GM19238 (cell line): ENCODE measurements around the gene DMRTB1.

Experiments
- DNase-seq: peaks from one replicate; pipeline ENCODE4 v3.0.0; 2011; ENCODE audit warnings: low spot score; ENCODE audit not compliant: insufficient read length

The DMRTB1 gene

DNA sequence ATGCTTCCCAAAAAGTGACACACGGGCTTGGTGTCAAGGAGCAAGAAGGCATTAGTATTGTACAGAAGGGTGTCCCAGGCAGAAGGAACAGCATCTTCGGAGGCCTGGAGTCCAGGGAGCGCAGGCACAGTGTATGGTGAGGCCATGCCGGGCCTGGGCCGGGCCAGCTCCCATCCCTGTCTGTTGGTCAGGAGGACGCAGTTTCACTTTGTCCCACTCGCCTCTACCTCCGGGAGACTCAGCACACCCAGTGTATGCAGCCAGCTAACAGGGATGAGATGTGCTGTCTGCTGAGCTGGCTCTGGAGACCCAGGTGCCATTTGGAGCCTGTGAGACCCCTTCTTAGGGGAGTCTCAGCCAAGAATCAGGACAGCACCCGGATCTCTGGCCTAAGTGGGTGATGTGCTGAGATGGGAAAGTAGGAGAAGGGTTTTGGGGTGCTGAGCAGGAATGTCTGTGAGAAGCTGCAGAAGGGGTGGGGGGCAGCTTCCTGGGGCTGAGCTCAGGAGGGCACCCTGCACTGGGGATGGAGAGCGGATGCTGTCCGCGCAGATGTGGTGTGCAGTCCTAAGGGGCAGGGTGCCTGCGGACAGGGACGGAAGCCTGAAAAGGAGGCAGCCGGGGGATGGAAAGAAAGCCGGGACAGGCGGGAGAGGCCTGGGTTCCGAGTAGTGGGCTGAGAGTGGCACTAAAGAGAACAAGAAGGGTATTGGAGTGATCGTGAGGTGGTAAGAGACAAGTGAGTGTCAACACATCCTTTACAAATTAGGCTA is 25.7 kb downstream of the DMRTB1 start:
- no peak for DNase-seq

DNA sequence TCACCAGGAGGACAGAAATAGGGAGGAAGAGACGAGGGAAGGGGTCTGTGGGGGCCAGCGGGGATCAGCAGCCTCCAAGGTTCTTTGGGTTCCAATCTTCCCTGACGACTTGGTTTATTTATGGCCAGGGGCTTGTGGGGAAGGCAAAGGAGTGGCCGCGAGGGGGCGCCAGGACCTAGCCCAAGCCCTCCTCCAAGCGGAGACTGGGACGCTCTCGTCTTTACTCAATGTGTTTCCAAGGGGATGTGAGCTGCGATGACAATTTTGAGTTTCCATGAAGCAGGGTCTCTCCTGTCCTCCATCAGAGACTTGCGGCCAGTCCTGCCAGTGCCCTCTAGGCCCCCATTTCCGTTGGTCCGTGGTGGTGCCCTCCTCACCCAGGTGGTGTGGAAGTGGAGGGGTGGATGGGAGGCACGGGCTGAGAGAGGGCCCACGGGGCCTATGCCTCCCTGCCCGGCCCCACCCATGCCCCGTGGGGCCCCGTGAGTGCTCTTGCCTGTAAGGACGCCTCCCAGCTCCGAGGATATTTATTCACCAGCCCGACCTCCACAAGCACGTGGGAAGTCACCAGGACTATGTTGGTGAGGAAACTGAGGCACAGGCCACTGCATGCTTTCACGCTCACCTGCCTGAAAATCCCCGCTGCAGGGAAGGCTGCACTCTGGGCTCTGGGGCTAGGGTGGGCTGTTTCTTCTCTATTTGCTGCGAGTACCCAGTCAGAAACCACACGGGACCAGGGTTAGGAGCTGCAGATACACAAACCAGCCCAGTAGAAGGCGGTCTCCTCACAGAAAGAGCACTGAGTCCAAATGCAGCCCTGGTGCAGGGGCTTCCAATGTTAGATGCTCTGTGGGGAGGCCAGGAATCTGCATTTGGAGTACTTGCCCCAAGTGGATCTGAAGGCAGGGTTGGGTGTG is 26.5 kb downstream of the DMRTB1 start:
- DNase-seq: peak; percentile 63

DNA sequence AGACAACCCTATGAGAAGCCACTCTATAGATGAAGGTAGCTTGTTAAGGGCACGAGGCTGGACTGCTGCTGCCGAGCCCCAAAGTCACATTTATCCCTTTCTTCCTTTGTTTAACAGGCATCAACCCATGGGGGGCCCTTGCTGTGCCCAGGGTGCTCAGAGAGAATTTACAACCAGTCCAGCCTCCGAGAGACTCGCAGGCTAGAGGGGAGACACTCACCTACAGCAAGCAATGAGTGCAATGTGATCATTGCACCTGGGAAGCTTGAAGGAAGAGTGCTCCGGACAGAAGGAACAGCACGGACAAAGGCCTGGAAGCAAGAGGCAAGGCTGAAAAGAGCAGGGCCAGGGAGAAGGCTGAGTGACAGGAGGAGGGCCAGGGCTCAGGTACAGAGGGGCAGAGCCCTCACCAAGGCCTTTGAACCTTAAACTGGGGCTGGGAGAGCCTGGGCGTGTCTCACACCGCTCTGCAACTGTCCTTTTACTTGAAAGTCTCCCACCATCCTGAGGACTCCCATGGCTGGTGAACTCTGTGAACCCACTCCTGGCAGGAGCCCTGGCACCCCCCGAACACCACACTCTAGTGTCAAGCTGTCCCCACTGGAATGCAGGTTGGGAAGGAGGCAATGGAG is 27.3 kb downstream of the DMRTB1 start:
- no peak for DNase-seq

DNA sequence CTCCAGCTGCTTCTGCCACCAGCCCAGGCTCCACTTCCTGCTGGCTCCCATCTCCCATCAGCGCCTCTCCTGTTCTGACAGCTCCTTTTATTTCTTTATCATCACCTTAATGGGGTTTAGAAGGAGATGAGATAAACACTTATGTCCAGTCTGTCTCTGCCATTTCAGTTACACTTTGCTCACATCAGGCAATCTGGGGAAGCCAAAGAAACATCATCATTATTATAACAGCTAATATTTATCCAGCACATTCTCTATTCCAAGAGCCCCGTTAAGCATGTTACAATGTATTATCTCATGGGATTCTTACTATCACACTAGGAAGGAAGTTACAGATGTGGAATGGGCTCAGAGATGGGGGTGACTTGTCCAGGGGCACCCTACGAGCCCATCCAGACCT is 31.2 kb downstream of the DMRTB1 start:
- DNase-seq: no peak

DNA sequence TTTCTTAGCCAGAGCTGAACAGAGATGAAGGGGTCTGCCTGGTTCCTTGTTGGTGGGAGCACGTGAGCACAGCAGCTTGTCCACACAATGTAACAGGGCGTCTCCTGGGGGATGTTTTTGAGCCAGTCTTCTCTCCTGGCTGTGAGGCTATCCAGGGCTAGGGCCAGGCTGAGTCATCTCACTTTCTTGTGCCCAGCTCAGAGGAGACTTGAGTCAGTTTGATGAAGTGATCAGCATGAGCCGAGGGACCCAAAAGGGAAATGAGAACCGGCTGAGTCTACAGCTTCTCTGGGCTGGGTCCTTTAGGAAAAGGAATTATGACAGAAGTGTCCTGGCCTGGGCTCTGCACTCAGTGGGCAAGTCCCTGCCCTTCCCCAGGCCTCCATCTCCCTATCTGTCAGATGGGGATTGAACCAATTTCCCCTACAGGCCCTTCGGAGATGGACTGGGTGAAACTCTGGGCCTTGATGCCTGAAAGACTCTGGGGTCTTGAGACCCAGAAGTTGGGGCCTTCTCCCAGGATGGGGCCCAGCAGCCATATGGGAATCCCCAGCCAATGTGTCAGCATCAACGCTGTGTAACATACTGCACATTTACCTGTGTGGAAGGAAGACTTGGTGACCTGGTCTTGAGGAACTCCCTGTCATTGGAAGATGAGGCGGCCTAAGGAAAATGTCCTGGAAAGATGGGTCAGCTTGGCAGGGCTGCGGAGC is 36.6 kb downstream of the DMRTB1 start:
- no peak for DNase-seq

DNA sequence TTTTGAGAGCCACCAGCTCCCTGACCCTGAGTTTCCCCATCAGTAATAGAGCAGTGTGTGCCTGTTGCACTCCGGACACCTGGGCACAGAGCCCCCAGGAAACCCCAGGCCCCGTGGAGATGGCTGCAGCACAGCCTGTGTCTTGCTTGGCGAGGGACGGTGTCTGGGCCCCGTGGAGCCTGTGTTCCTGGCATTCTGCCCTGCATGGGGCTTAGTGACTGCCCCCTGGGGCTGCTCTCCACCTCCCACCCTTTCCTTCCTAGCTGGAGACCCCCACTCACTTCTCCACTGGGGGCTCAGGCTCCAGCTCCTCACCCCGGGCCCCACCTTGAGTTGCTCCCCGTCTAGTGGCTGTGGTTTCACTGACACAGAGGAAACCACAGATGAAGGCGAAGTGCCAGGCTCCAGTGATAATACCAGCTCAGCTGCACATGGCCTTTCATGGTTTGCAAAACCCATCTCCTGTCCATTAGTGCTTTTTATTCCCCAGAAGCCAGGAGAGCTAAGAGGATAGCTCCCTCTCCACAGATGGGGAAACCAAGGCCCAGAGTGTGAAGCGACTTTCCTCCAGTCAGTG is 39.4 kb downstream of the DMRTB1 start:
- DNase-seq: no peak

DNA sequence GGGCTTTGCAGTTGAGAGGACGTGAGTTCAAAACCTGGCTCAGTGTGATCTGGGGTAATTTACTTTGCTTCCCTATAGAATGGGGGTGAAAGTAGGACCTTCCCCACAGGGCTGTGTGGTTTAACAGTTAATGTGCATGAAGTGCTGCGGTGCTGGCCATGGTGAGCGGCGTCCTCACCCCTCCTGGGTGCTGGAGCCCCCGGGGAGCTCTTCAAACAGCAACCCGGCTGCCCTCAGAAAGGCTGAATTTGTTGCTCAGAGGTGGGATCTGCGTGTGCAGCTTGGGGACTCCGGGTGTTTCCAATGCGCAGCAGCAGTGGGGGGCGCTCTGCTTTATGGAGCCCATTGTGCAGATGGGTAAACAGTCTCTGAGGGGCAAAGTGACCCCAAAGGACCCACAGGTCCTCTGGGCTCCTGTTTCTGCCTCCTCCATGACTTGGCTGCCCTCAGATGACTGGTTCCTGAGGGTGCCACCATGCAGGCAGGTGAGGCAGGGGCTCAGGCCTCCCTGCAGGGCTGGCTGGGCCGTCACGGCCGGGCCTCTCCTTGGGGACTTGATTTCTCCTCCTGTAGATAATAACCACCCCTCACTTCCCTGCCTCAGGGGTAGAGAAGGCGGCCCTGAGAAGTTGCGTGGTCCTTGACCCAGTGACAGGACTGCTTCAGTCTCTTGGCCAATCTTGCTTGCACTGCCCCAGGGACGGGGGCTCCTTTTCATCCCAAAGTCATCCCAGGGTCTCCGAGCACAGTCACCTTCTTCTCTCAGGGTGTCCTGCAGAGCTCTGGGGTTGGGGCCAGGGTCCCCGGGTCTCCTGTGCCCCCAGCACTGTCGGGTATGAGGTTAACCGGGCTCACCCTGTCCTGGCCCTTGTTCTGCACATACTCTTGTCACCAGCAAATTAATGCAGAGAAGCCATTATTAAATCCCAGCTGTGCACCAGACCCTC is 40.3 kb downstream of the DMRTB1 start:
- DNase-seq: no peak

DNA sequence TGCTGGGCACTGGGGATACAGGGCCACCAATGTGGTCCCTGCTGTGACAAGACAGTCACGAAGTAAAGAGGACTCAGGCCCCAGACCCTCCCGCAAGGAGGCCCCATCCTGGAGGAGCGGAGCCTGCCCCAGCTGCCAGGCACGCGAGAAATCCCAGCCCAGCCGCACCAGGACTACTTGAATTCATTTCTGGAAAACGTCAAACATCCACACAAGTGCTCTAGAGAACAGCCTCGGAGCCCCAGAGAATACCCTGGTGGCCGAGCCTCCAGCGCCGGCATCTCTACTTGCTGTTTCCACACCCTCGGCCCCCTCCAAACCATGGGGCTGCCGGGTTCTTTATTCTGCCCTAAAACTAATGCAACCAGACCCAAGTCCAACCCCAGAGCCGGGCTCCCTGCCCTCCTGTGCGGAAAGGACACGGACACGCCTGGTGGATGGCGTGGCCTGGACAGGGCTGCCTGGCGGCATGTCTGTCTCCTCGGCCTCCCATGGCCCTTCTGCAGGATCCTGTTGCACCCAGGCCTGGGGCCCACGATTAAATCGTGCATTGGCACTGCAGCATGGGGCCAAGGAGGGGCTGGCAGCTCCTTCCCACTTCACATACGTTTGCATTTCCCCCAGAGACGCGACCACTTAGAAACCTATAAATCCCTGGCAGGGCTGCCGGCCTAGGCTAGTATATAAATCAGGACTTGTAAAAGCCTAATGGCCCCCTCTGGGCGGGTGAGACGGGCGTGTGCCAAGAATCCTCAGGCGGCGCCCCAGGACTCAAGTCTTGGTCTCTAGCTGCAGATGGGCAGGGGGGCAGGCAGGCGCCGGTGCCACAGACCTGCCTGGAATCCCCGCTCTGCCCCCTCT is 41.2 kb downstream of the DMRTB1 start:
- no peak for DNase-seq

DNA sequence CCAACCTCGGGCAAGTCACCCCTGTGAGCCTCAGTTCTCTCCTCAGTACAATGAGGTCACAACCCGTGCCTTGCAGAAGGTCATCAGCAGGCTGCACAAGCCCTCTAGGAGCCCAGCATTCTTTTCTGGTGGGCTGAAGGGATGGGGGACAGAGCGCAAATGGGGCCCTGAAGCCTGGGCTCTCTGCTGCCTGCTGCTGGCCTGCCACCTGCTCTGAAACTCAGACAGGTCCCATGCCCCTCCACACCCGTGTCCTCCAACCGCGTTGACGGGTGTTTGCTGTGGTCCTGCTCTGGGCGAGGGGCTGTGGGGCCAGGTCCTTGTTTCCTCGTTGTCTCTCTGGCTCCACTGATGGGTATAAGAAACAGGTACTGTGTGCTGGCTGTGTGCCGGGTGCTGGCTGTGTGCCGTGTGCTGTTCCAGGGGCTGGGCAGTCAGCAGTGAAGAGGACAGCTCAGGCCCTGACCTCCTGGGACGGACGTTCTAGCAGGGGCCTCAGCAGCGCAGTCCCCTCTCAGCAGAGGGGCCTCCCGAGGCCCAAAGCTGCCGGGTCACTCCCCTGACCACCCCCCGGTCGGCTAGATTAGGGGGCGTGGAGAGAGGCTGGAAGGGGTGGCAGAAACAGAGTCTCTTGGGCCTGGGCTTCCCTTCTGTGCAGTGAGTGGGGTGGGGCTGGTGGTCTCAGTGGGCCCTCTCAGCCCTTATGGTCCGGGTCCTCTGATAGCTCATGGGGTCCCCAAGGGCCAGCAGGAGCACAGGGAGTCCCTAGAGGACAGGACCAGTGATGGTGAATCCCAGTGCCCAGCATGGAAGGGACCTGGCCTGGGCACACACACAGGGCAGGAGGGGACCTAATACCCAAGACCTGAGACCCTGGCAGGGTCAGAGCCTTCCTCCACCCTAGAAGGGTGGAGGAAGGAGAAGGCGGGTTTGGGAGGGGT is 42.1 kb downstream of the DMRTB1 start:
- DNase-seq: no peak

DNA sequence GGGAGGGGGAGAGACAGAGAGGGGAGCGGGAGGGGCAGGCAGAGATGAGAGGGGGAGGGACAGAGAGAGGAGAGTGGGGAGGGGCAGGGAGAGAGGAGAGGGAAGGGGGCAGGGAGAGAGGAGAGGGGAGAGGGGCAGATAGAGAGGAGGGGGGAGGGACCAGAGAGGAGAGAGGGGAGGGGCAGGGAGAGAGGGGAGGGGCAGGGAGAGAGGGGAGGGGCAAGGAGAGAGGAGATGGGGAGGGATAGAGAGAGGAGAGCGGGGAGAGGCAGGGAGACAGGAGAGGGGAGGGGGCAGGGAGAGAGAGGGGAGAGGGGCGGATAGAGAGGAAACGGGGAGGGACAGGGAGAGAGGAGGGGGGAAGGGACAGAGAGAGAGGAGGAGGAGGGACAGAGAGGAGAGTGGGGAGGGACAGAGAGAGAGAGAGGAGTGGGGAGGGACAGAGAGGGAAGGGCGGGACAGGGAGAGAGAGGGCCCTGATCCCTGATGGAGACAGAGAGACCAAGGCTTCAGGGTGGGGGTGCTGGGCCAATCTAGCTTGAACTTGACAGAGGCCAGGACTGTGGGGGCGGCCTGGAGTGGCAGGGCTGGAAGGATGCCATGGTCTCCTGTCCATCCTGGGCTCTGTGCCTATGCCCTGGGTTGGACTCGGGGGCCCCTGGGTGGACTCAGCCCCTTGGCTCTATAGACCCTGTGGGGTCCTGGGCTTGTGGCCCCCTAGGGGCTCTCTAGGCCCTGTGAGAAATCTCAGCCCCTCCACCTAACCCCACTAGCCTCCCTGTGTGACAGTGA is 43.6 kb downstream of the DMRTB1 start:
- DNase-seq: no peak

DNA sequence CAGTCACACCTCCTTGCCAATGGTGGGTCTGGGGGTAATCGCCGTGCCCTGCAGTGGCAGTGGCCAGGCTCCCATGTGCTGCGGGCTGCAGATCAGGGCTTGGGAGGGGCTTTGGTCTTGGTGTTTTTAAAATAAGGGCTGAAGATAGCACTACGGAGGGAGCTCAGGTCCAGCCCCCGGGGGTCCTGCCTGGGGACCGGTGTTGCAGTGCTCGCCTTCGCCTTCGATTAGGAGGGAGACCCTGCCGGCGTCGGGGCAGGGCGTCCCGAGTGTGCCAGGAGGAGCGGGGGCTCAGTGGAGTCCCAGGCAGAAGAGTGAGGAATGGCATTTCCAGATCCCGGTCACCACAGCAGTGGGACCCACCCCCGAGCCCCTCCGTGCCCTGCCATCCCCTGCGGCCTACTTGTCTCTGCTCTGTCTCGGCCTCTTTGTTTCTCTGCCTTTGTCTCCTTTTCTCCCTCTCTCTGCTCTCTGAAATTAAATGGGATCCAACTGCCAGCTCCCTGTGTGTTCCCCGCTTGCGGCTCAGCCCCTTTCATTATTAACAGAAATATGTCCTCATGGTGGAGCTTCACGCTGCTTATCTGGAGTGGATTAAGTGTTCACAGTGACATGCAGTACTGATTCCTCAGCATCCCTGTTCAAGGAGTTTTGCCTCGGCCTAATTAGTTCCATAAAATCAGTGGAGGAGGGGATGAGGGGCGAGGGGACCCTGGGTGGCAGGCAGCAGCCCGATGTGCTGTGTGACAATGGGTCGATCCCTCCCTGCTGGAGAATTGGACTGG is 44.4 kb downstream of the DMRTB1 start:
- DNase-seq: no peak

DNA sequence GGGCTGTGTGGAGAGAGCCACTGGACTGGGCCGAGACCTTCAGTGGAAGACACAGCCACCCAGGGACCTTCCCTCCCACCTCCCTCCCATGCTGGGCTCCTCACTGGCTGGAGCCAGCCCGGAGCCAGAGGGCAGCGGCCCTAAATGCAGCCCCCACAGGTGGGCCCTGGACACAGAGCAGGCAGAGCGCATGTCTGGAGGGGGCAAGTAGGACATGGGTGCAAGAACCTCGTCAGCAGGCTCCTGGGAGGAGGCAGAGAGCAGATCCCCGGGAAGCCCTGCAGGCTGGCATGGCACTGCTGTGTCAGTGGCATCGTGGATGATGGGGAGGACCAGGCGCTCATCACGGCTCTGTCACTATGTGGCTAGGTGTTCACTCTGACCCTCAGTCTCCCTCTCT is 45.7 kb downstream of the DMRTB1 start:
- DNase-seq: no peak

DNA sequence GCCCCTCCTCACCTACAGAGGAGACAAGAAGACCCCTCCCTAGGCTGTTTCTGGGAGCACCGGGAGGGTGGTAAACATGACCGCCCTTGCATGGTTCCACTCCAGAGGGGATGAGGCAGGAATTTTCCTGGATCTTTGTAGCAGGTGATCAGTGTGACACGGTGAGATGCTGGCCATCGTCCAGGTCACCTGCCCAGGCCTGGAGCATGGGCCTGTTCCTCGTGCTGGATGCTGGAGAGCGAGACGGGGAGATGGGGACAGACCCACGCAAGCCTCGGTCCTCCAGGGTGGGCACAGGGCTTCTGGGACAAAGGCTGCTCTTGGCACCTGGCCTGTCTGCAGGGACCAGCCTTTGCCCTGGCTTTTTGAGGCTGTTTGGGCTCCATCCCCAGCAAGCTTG is 46.2 kb downstream of the DMRTB1 start:
- DNase-seq: no peak

DNA sequence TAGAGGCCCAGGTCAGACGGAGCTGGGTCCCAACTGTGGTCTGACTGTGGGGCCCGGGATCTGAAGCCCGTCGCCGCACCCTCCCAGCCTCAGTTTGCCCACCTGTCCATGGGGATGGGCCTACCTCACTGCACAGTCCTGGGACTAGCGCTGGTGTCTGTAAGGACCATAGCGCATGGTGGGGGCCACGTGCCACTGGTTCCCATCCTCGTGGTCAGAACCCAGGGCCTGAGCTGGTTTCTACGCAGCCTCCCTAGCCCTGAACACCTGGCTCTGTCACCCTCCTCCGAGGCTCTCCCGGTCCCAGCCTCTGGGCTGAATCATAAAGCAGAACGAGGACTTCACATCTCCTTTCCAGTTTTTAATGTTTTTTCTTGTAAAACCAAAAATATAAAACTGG is 46.7 kb downstream of the DMRTB1 start:
- DNase-seq: no peak

DNA sequence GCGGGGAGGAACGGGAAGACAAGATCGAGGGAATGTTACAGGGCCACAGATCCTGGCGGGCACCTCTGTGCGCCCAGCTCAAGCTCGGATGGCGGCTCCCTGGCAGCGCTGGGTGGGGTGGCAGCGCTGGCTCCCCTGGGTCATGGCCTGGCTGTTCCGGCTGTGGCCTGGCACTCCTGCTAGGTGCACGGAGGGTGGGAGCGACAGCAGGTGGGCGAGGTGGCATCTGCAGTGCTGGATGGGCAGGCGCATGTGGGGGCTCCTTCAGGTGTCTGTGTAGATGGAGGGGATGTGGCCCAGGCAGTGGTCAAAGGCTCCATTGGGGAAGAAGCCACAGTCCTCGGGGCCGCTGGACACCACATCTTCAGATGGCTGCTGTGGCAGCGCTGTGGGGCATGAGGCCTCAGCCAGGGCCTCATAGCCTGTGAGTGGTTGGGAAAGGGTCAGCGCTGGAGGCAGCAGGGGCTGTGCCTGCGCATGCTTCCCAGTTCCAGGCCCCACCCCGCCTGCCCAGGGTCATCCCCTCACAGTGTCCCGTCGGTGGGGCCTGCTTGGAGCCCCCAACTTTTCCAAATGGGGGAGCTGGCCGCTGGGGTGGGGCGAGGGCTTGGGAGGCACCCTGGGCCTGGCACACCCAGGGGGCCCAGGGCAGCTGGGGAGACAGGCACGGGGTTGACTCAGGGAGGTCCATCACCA is 47.3 kb downstream of the DMRTB1 start:
- DNase-seq: no peak
